Measurements from ENCODE around the gene TEX19.

TEX19 gene

GRCh38 chr17:82358465-82359350 is at the start of gene TEX19:
TSS of gene TEX19 (plus strand) at chr17:82359247. CDS start at chr17:82362151, 2,904 bp downstream.
- DNase-seq, result no peak

- no peak for DNase-seq
Measured at GRCh38 chr17:82309656-82310570, 49.1 kb upstream of the TEX19 start.

- DNase-seq, result no peak
Measured at GRCh38 chr17:82310877-82311276, 48.2 kb upstream of the TEX19 start.

GRCh38 chr17:82311971-82312370 is 47.1 kb upstream of the TEX19 start:
- DNase-seq, result no peak

GRCh38 chr17:82313195-82314011 is 45.6 kb upstream of the TEX19 start:
- DNase-seq, result no peak

- no peak for DNase-seq
Measured at GRCh38 chr17:82314012-82314726, 44.9 kb upstream of the TEX19 start.

- no peak for DNase-seq
Measured at GRCh38 chr17:82314727-82315605, 44.1 kb upstream of the TEX19 start.

- DNase-seq, result peak; percentile 68
Measured at GRCh38 chr17:82315703-82316358, 43.2 kb upstream of the TEX19 start.

- DNase-seq, result peak; percentile 54
Measured at GRCh38 chr17:82316651-82317393, 42.2 kb upstream of the TEX19 start.

GRCh38 chr17:82317394-82318168 is 41.5 kb upstream of the TEX19 start, which contains the start of gene CD7:
TSS of gene CD7 (minus strand) at chr17:82317608. CDS start at chr17:82317495, 113 bp downstream.
- peak; percentile 83 for DNase-seq

- no peak for DNase-seq
Measured at GRCh38 chr17:82318169-82318498, 40.9 kb upstream of the TEX19 start.

- no peak for DNase-seq
Measured at GRCh38 chr17:82318772-82319606, 40.1 kb upstream of the TEX19 start.

GRCh38 chr17:82319619-82320062 is 39.4 kb upstream of the TEX19 start:
- no peak for DNase-seq

GRCh38 chr17:82320140-82320840 is 38.8 kb upstream of the TEX19 start:
- DNase-seq, result peak; percentile 30

GRCh38 chr17:82320956-82321927 is 37.8 kb upstream of the TEX19 start:
- DNase-seq, result peak; percentile 85

GRCh38 chr17:82321947-82322466 is 37.0 kb upstream of the TEX19 start:
- DNase-seq, result peak; percentile 47
